OCI-LY3 (cell line): ENCODE data around the gene PRDM7.

Experiments
- H2AFZ ChIP-seq: fragments of 200-600, 300-600 bp; shearing (Covaris generic); 2 replicates; pipeline ENCODE4 v1.6.0; 2014; ENCODE audit warnings: antibody characterized with exemption, low read depth, low read length
- H3K27ac ChIP-seq: fragments of 200-600, 300-600 bp; sonication (generic); 2 replicates; pipeline ENCODE4 v1.5.1; 2014; ENCODE audit warnings: mild to moderate bottlenecking, low read length, moderate library complexity, mixed read lengths
- H3K27me3 ChIP-seq: fragments of 200-600, 300-600 bp; sonication (generic); 2 replicates; pipeline ENCODE4 v1.6.1; 2014; ENCODE audit warnings: low read depth, low read length, mixed read lengths
- H3K36me3 ChIP-seq: fragments of 200-600, 300-600 bp; sonication (generic); replicated peaks from 2 replicates; pipeline ENCODE3; 2014; ENCODE audit warnings: low read depth, low read length, mixed read lengths
- H3K4me1 ChIP-seq: fragments of 300-600, 200-600 bp; sonication (generic); 2 replicates; pipeline ENCODE4 v1.6.1; 2014; ENCODE audit warnings: low read length, mixed read lengths
- H3K4me2 ChIP-seq: fragments of 200-600, 300-600 bp; sonication (generic); 2 replicates; pipeline ENCODE4 v1.6.1; 2014; ENCODE audit warnings: low read length, mixed read lengths
- H3K4me3 ChIP-seq: fragments of 300-600, 200-600 bp; sonication (generic); 2 replicates; pipeline ENCODE4 v1.5.1; 2014; ENCODE audit warnings: antibody characterized with exemption, mild to moderate bottlenecking, low read length, moderate library complexity
- H3K79me2 ChIP-seq: fragments of 300-600, 200-600 bp; shearing (Covaris generic); 2 replicates; pipeline ENCODE4 v1.6.1; 2014; ENCODE audit warnings: mild to moderate bottlenecking, low read length, mixed read lengths
- H3K9ac ChIP-seq: fragments of 300-600, 200-600 bp; shearing (Covaris generic); 2 replicates; pipeline ENCODE4 v1.6.0; 2014; ENCODE audit warnings: mild to moderate bottlenecking, low read length, moderate library complexity
- H3K9me3 ChIP-seq: fragments of 200-600, 300-600 bp; shearing (Covaris generic); 2 replicates; pipeline ENCODE4 v1.6.1; 2014; ENCODE audit warnings: low read length, mixed read lengths; ENCODE audit not compliant: insufficient read depth
- H4K20me1 ChIP-seq: fragments of 200-600, 300-600 bp; sonication (generic); 2 replicates; pipeline ENCODE4 v1.6.1; 2016; ENCODE audit warnings: low read length, mixed read lengths; ENCODE audit not compliant: insufficient read depth
- EZH2phosphoT487 ChIP-seq: fragments of 200-600 bp; shearing (Covaris generic); IDR thresholded peaks from 2 replicates; pipeline ENCODE4 v1.6.1; 2018; ENCODE audit warnings: antibody characterized with exemption, mixed run types, low read depth
- TF ChIP-seq, protein P1 (sequence below): fragments of 200-600, 300-600 bp; sonication (generic); IDR thresholded peaks from 2 replicates; pipeline ENCODE4 v1.5.1; 2014; ENCODE audit warnings: antibody characterized with exemption, low read length, low read depth

Gene PRDM7

DNA sequence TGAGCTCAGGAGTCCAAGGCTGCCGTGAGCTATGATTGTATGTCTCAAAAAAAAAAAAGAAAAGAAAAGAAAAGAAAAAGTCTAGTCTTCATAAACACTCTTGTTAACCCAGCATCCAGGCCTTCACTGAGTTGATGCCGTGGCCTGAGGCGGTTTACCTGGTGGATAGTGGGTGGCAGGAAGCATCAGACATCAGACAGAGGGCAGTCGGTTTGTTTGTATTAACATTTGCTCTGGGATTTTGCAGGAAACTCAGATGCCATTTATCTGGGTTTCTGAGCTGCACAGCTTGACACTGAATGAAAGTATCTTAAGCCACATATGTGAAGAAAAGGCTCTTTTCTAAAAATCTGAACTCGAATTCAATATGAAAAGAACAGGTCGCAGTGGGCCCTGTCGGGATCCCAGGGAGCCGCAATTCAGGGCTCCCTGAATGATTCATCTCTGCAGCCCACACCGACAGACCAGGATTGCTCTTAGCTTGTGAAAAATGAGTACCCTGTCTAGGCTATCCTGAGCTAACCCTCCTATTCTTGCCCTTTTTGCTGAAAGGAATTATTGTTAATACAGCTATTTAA is 56.8 kb downstream of the PRDM7 start:
- H3K79me2 ChIP-seq, result no peaks in the 10 kb centered on the region
- no peak overlapping the region for H3K9ac ChIP-seq
- no peaks in the 10 kb centered on the region for H3K9me3 ChIP-seq
- H4K20me1 ChIP-seq, result no peaks in the 10 kb centered on the region
- H3K27me3 ChIP-seq, result peaks cover 8% of the 10 kb centered on the region; the same call in 1 of the 2 replicates
- no peaks in the 10 kb centered on the region for H3K4me1 ChIP-seq
- H3K4me3 ChIP-seq, result no peak overlapping the region
- H3K4me2 ChIP-seq, result no peak overlapping the region; the same call in 1 of the 2 replicates
- no peak overlapping the region for H2AFZ ChIP-seq
- H3K27ac ChIP-seq, result no peak overlapping the region
- TF ChIP-seq, protein P1, sequence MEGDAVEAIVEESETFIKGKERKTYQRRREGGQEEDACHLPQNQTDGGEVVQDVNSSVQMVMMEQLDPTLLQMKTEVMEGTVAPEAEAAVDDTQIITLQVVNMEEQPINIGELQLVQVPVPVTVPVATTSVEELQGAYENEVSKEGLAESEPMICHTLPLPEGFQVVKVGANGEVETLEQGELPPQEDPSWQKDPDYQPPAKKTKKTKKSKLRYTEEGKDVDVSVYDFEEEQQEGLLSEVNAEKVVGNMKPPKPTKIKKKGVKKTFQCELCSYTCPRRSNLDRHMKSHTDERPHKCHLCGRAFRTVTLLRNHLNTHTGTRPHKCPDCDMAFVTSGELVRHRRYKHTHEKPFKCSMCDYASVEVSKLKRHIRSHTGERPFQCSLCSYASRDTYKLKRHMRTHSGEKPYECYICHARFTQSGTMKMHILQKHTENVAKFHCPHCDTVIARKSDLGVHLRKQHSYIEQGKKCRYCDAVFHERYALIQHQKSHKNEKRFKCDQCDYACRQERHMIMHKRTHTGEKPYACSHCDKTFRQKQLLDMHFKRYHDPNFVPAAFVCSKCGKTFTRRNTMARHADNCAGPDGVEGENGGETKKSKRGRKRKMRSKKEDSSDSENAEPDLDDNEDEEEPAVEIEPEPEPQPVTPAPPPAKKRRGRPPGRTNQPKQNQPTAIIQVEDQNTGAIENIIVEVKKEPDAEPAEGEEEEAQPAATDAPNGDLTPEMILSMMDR, result no peak
- no peak for TF ChIP-seq EZH2phosphoT487
- H3K36me3 ChIP-seq, result no peaks in the 10 kb centered on the region

DNA sequence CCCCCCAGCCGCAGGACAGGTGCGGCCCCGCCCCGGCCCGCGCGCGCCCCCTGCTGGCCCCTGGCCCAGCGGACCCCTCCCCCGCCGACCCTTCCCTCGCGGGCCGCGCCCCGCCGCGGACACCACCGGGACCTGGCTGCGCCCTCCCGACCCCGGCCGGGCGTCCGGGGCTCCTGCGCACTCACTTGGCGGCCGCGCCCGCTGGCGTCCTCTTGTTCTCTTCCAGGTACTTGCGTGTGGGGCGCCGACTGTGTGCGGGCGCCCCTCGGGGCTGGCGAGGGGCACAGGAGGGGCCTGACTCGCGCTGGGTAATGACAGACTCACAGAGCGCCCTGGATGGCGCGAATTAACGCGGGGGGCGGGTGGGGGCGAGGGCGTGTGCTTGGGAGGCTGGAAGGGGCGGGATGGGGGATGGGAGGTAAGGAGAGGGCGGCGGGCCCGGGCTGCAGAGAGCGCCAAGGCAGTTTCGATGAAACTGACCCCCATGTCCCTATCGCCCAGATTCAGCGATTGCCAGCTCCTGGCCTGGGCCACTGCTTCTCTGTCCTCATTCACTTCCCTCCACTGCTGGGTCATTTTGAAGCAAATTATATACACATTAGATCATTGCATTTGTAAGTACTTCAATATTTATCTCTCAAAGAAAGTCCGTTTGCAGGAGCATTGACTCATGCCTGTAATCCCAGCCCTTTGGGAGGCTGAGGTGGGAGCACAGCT is 57.4 kb downstream of the PRDM7 start:
- H3K9ac ChIP-seq, result peak overlapping the region; percentile 64
- no peaks in the 10 kb centered on the region for H3K79me2 ChIP-seq
- H3K9me3 ChIP-seq, result no peaks in the 10 kb centered on the region
- H3K27ac ChIP-seq, result no peak overlapping the region
- TF ChIP-seq, protein P1, result peak; percentile 38
- TF ChIP-seq EZH2phosphoT487, result no peak
- H3K4me1 ChIP-seq, result no peaks in the 10 kb centered on the region
- H3K4me3 ChIP-seq, result peak overlapping the region; percentile 82
- peak overlapping the region; percentile 59; the same call in 1 of the 2 replicates for H2AFZ ChIP-seq
- no peaks in the 10 kb centered on the region for H4K20me1 ChIP-seq
- H3K36me3 ChIP-seq, result no peaks in the 10 kb centered on the region
- peak overlapping the region; percentile 81 for H3K4me2 ChIP-seq
- peaks cover 8% of the 10 kb centered on the region; the same call in 1 of the 2 replicates for H3K27me3 ChIP-seq

DNA sequence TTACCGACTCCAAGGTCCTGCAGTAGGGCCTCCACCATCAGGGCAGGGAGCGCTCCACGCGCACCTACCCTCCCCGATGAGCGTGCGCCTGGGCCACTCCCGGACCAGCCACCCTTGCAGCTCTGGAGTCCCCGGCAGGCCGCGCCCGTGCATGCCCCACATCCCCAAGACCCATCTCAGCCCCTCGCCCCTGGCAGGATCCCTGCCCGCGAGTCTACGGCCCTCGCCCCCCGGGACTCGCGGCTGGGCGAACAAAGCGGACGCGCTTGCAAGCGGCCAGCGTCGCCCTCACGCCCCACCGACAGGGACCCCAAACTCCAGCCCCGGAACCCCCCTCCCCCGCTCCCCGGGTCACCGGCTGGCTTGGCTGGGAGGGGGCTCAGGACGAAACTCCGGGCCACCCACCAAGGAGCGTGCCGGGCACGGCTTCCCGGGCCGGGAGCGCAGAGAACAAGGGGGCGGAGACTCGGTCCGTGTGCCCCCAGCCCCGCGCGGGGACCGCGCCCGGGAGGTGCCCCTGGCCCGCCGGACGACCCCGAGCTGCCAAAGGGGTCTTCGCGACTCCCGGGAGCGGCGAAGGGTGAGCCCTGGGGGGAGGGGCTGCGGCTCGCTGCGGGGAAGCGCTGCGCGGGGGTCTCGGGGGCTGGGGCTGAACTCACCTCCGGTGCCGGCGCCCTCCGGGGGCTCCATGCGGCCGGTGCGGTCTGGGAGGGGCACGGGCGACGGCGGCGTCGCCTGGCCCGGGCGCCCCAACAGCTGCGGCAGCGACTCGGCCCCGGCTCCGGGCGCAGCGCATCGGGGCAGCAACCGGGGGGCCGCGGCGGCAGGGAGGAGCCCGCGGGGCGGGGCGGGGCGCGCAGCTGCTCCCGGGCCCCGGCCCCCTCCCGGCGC is 58.2 kb downstream of the PRDM7 start, which contains the start of gene DBNDD1:
Gene DBNDD1 (minus strand): TSS at position 805 of the 891 bp plus-strand sequence. CDS start 115 bp downstream, at position 690.
- Histone ChIP-seq H3K4me2 (peak within 1 kb of the TSS; percentile 81), H2AFZ (peak within 1 kb of the TSS; percentile 59; the same call in 1 of the 2 replicates), H3K4me3 (peak within 1 kb of the TSS; percentile 82), H4K20me1 (no peaks in the 10 kb centered on the region), H3K79me2 (no peaks in the 10 kb centered on the region), H3K36me3 (no peaks in the 10 kb centered on the region), H3K9me3 (no peaks in the 10 kb centered on the region), H3K27ac (no peak within 1 kb of the TSS), H3K27me3 (peaks cover 8% of the 10 kb centered on the region; the same call in 1 of the 2 replicates), H3K9ac (peak within 1 kb of the TSS; percentile 64), H3K4me1 (no peaks in the 10 kb centered on the region)
- no peak for TF ChIP-seq EZH2phosphoT487

DNA sequence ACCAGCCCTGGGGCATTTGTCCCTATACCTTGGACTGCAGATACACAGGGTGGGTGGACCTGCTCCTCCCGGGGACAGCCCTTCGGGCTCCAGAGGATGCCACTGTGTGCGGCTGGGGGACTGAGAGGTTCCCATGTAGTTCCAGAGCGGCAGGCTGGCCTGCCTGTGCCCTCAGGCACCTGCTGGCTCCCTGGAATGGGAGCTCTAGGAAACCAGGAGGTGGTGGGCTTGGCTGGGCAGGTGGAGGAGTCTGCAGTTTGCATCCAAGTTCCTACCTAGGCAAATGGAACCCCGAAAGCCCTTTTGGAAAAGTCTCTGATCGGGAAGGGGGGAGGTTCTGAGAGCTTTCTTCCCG is 58.9 kb downstream of the PRDM7 start:
- Histone ChIP-seq H3K9ac (no peak overlapping the region), H4K20me1 (no peaks in the 10 kb centered on the region), H3K36me3 (no peaks in the 10 kb centered on the region), H3K4me1 (no peaks in the 10 kb centered on the region), H3K27me3 (peaks cover 8% of the 10 kb centered on the region; the same call in 1 of the 2 replicates), H3K27ac (no peak overlapping the region), H3K9me3 (no peaks in the 10 kb centered on the region), H3K4me3 (no peak overlapping the region), H3K79me2 (no peaks in the 10 kb centered on the region), H3K4me2 (no peak overlapping the region), H2AFZ (no peak overlapping the region)
- TF ChIP-seq, protein P1, result no peak
- TF ChIP-seq EZH2phosphoT487, result no peak
